Measurements from ENCODE around the gene SMYD4.

- TF ChIP-seq, protein P1, sequence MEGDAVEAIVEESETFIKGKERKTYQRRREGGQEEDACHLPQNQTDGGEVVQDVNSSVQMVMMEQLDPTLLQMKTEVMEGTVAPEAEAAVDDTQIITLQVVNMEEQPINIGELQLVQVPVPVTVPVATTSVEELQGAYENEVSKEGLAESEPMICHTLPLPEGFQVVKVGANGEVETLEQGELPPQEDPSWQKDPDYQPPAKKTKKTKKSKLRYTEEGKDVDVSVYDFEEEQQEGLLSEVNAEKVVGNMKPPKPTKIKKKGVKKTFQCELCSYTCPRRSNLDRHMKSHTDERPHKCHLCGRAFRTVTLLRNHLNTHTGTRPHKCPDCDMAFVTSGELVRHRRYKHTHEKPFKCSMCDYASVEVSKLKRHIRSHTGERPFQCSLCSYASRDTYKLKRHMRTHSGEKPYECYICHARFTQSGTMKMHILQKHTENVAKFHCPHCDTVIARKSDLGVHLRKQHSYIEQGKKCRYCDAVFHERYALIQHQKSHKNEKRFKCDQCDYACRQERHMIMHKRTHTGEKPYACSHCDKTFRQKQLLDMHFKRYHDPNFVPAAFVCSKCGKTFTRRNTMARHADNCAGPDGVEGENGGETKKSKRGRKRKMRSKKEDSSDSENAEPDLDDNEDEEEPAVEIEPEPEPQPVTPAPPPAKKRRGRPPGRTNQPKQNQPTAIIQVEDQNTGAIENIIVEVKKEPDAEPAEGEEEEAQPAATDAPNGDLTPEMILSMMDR (IDR thresholded peaks at IDR 0.05 in 8 of 11, conservative IDR thresholded peaks at IDR 0.05 in 3 of 11): no peak
- TF ChIP-seq POLR2A (IDR thresholded peaks at IDR 0.05): no peak
Measured at GRCh38 chr17:1867307-1867706, 37.6 kb upstream of the SMYD4 start.

Measured in spleen (tissue), 7 donors.